ENCODE measurements around the gene TUBA4A.

The TUBA4A gene

DNA sequence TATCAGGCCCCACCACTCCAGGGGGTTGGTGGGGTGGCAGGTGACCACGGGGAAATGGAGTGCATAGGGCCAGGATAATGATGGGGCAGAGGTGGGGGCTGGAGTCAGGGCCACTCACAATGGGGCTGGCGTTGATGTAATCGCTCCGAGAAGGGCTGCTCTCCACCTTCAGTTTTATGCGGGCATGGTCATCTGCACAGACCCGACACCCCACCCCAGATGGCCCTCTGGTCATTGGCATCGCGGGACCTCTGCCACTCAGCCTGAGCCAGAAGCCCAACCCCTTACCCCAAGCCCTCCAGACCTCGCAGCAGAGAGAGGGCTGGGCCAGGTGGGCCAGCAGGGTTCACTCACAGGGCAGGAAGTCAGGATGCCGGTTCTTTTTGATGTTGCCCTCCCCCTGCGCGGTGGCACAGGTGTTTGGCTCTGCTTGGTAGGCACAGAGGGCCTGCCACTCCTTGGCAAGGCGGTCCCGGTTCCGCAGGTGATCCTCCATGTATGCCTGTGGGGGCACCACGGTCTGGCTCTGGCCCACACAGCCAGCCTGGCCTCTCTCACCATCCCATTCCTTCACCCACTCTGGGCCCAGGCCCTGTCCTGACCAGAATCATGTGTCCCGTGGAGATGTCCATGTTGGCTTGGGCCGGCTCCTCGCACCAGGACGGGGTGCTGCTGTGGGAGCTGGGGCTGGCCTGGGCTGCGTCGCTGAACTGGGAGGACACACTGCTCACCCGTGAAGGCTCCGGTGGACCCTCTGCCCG, 43.1 kb upstream of the TUBA4A start:
- H3K4me3 ChIP-seq (replicated peaks; ENCODE audit: insufficient read depth, low read length): no peak overlapping the region
- TF ChIP-seq REST (IDR thresholded peaks at IDR 0.05; ENCODE audit: insufficient replicate concordance, low read depth) (no peak), SPI1 (IDR thresholded peaks at IDR 0.05; ENCODE audit: borderline replicate concordance, low read depth) (no peak), POLR2AphosphoS5 (IDR thresholded peaks at IDR 0.05; ENCODE audit: low read depth) (no peak), GABPA (IDR thresholded peaks at IDR 0.05; ENCODE audit: low read depth) (no peak)
- TF ChIP-seq, protein P1, sequence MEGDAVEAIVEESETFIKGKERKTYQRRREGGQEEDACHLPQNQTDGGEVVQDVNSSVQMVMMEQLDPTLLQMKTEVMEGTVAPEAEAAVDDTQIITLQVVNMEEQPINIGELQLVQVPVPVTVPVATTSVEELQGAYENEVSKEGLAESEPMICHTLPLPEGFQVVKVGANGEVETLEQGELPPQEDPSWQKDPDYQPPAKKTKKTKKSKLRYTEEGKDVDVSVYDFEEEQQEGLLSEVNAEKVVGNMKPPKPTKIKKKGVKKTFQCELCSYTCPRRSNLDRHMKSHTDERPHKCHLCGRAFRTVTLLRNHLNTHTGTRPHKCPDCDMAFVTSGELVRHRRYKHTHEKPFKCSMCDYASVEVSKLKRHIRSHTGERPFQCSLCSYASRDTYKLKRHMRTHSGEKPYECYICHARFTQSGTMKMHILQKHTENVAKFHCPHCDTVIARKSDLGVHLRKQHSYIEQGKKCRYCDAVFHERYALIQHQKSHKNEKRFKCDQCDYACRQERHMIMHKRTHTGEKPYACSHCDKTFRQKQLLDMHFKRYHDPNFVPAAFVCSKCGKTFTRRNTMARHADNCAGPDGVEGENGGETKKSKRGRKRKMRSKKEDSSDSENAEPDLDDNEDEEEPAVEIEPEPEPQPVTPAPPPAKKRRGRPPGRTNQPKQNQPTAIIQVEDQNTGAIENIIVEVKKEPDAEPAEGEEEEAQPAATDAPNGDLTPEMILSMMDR (IDR thresholded peaks at IDR 0.05; ENCODE audit: insufficient read depth, low read length): no peak
- DNase-seq (ENCODE audit: low read depth in 1 of 2, low spot score in 1 of 2): no peak
- peaks cover 28% of the 10 kb centered on the region for H3K27me3 ChIP-seq (ENCODE audit: insufficient read depth, poor library complexity, severe bottlenecking)
- H3K27ac ChIP-seq (replicated peaks): no peak overlapping the region

DNA sequence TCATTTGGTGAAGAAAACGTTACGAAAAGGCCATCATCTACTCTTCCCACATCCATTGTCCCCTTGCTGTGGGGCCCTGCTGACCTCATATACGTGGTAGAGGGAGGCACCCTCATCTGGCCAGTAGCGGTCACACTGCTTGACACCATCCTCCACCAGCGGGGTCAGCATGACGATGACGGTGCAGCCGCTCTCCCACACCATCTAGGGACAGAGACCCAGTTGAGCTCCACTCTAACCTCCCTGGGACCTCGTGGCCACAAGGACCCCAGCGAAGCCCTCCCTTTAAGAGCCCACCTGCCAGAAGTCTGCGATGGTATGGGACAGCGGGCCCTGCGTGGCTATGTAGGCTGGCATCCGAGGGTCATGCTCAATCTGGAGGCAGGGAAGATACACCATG, 42.4 kb upstream of the TUBA4A start:
- H3K27ac ChIP-seq (replicated peaks): no peak overlapping the region
- H3K27me3 ChIP-seq (ENCODE audit: insufficient read depth, poor library complexity, severe bottlenecking): peaks cover 24% of the 10 kb centered on the region
- no peak for DNase-seq (ENCODE audit: low read depth in 1 of 2, low spot score in 1 of 2)
- no peak for TF ChIP-seq GABPA (IDR thresholded peaks at IDR 0.05; ENCODE audit: low read depth)
- TF ChIP-seq, protein P1 (IDR thresholded peaks at IDR 0.05; ENCODE audit: insufficient read depth, low read length): no peak
- TF ChIP-seq SPI1 (IDR thresholded peaks at IDR 0.05; ENCODE audit: borderline replicate concordance, low read depth): no peak
- TF ChIP-seq REST (IDR thresholded peaks at IDR 0.05; ENCODE audit: insufficient replicate concordance, low read depth): no peak
- TF ChIP-seq POLR2AphosphoS5 (IDR thresholded peaks at IDR 0.05; ENCODE audit: low read depth): no peak
- H3K4me3 ChIP-seq (replicated peaks; ENCODE audit: insufficient read depth, low read length): no peak overlapping the region

DNA sequence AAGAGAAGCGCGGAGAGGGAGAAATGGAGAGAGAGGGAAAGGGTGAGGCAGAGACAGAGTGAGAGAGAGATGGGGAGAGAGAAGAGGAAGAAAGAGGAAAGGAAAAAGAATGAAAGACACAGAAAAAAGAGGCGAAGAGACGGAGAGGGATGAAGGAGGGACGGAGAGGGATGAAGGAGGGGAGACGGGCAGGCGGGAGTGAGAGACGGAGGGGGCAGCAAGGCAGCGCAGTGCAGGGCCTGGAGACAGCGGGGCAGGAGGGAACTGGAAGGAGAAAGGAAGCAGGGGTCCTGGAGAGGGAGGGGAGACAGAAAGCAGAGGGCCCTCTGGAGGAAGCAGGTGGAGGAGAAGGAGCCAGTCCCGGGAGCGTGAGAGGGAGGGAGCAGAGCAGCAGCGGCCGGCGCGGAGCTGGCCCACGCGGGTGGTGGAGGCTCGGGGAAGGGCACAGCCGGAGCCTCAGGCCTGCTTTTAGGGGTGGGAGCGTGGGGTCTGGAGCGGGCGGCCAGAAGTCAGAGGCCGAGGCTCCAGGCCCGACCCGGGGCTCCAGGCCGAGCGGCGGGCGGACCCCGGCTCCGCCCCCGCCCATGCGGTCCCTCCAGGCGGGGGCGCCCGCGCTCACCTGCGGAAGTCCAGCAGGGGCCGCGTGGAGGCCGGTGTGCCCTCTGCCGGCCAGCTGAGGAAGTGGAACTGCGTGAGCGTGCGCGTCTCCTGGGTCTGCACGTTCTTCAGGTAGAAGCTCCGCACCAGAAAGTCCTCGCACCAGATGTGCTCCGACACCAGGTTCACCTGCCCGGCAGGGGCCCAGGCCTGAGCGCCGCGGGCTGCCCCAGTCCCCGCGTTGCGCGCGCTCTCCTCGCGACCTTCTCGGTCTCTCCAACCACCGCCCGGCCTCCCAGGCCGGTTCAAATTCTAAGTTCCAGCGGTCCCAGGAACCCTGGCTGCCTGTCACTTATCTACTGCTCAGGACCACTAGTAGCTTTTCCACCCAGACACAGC, 40.9 kb upstream of the TUBA4A start:
- TF ChIP-seq, protein P1 (IDR thresholded peaks at IDR 0.05; ENCODE audit: insufficient read depth, low read length): peak; percentile 98
- TF ChIP-seq SPI1 (IDR thresholded peaks at IDR 0.05; ENCODE audit: borderline replicate concordance, low read depth) (peak; percentile 85), POLR2AphosphoS5 (IDR thresholded peaks at IDR 0.05; ENCODE audit: low read depth) (no peak), REST (IDR thresholded peaks at IDR 0.05; ENCODE audit: insufficient replicate concordance, low read depth) (peak; percentile 44), GABPA (IDR thresholded peaks at IDR 0.05; ENCODE audit: low read depth) (no peak)
- Histone ChIP-seq H3K27ac (replicated peaks) (no peak overlapping the region), H3K27me3 (ENCODE audit: insufficient read depth, poor library complexity, severe bottlenecking) (peaks cover 24% of the 10 kb centered on the region), H3K4me3 (replicated peaks; ENCODE audit: insufficient read depth, low read length) (peak overlapping the region; percentile 52)
- DNase-seq (ENCODE audit: low read depth in 1 of 2, low spot score in 1 of 2): peak; percentile 72 to 81
